NB4 (cell line): ENCODE results near the gene NT5M.

ENCODE experiments used
- DNase-seq: peaks from one replicate; pipeline ENCODE4 v3.0.0; 2010; ENCODE audit warnings: low read depth
- H3K4me3 ChIP-seq: one replicate; pipeline ENCODE4 v1.5.1; 2011; ENCODE audit warnings: mild to moderate bottlenecking, low read depth, low read length, moderate library complexity
- CTCF ChIP-seq: IDR thresholded peaks from one replicate; pipeline ENCODE4 v1.5.1; 2012; ENCODE audit warnings: low read depth, low read length
- MAX ChIP-seq: IDR thresholded peaks from 2 replicates; pipeline ENCODE4 v1.6.1; 2011; ENCODE audit warnings: low read depth, low read length
- MYC ChIP-seq: IDR thresholded peaks from 2 replicates; pipeline ENCODE4 v1.6.1; 2011; ENCODE audit warnings: low read depth, low read length
- POLR2A ChIP-seq: IDR thresholded peaks from 2 replicates; pipeline ENCODE4 v1.6.1; 2011; ENCODE audit warnings: mild to moderate bottlenecking; ENCODE audit not compliant: insufficient read length; ENCODE audit errors: extremely low read depth

NT5M gene

GRCh38 chr17:17358060-17358751 lies 55.0 kb downstream of the NT5M start:
- TF ChIP-seq POLR2A (no peak), MAX (no peak), MYC (no peak), CTCF (no peak)
- no peak for DNase-seq
- H3K4me3 ChIP-seq, result no peak overlapping the region

GRCh38 chr17:17358866-17359265 lies 55.7 kb downstream of the NT5M start:
- TF ChIP-seq MYC (no peak), CTCF (no peak), MAX (no peak), POLR2A (no peak)
- no peak for DNase-seq
- no peak overlapping the region for H3K4me3 ChIP-seq

- no peak overlapping the region for H3K4me3 ChIP-seq
- DNase-seq, result no peak
- no peak for TF ChIP-seq MAX
- no peak for TF ChIP-seq CTCF
- no peak for TF ChIP-seq MYC
- TF ChIP-seq POLR2A, result no peak
Observed at GRCh38 chr17:17359271-17359670, 56.1 kb downstream of the NT5M start.

- no peak for DNase-seq
- no peak overlapping the region for H3K4me3 ChIP-seq
- TF ChIP-seq MAX (no peak), CTCF (no peak), POLR2A (no peak), MYC (no peak)
Observed at GRCh38 chr17:17360087-17360730, 57.0 kb downstream of the NT5M start.

GRCh38 chr17:17361543-17361866 lies 58.3 kb downstream of the NT5M start:
- TF ChIP-seq MYC, result no peak
- no peak for TF ChIP-seq POLR2A
- no peak for TF ChIP-seq MAX
- TF ChIP-seq CTCF, result no peak
- DNase-seq, result no peak
- H3K4me3 ChIP-seq, result no peak overlapping the region
